HEK293 (cell line): Measurements from ENCODE around the gene MLNR.

Experiments
- CTCF ChIA-PET: fragments of 350-600 bp; formaldehyde crosslinking; extraction: SDS; loops from one replicate; lab custom pipeline; 2021; ENCODE audit warnings: antibody characterized with exemption; lab: Yijun Ruan, JAX
- POLR2A ChIA-PET: fragments of 300-600 bp; formaldehyde crosslinking; extraction: SDS; loops from one replicate; lab custom pipeline; 2020; ENCODE audit warnings: antibody characterized with exemption, inconsistent platforms; lab: Yijun Ruan, JAX
- H3K27ac ChIP-seq: fragments of 200-500 bp; sonication (Bioruptor generic); 2 replicates; pipeline ENCODE4 v1.5.1; 2014; ENCODE audit warnings: low read depth, low read length, control low read depth, inconsistent platforms; ENCODE audit errors: extremely low read depth
- H3K36me3 ChIP-seq, 2 experiments: fragments of 200-500 bp in 1 of 2; sonication (Bioruptor generic) in 1 of 2; 1 replicate in 1 of 2; 2 replicates in 1 of 2; pipeline ENCODE4 v1.5.1; 2014 to 2017; ENCODE audit warnings: inconsistent platforms in 2 of 2, low read length in 2 of 2; ENCODE audit not compliant: control insufficient read depth in 2 of 2, insufficient read depth in 1 of 2
- H3K4me1 ChIP-seq: fragments of 200-500 bp; sonication (Bioruptor generic); 2 replicates; pipeline ENCODE4 v1.5.1; 2014; ENCODE audit warnings: mild to moderate bottlenecking, low read length, inconsistent platforms; ENCODE audit not compliant: control insufficient read depth, insufficient read depth
- H3K4me3 ChIP-seq: 2 replicates; pipeline ENCODE4 v1.5.1; 2011; ENCODE audit warnings: low read depth, mild to moderate bottlenecking, control low read depth, low read length, moderate library complexity
- H3K9me3 ChIP-seq: fragments of 200-500 bp; sonication (Bioruptor generic); 2 replicates; pipeline ENCODE4 v1.5.1; 2014; ENCODE audit warnings: low read depth, low read length, inconsistent platforms; ENCODE audit not compliant: control insufficient read depth, insufficient read depth
- GLI4 ChIP-seq: fragments of 450-650 bp; formaldehyde crosslinking; IDR thresholded peaks from 2 replicates; pipeline ENCODE4 v1.5.1; 2016; ENCODE audit warnings: missing biosample characterization, missing genetic modification characterization
- GLIS1 ChIP-seq: fragments of 450-650 bp; formaldehyde crosslinking; IDR thresholded peaks from 2 replicates; pipeline ENCODE4 v1.5.1; 2016; ENCODE audit warnings: missing biosample characterization, missing genetic modification characterization
- HOXC10 ChIP-seq: sonication (generic); formaldehyde crosslinking; IDR thresholded peaks from 2 replicates; pipeline ENCODE4 v1.8.1; 2023; ENCODE audit warnings: mild to moderate bottlenecking, missing genetic modification reagents
- KLF1 ChIP-seq: fragments of 450-650 bp; formaldehyde crosslinking; IDR thresholded peaks from 2 replicates; pipeline ENCODE4 v1.5.1; 2016; ENCODE audit warnings: missing biosample characterization, missing genetic modification characterization
- KLF16 ChIP-seq: fragments of 450-650 bp; formaldehyde crosslinking; IDR thresholded peaks from 2 replicates; pipeline ENCODE4 v1.5.1; 2017; ENCODE audit warnings: missing biosample characterization, missing genetic modification characterization
- KLF9 ChIP-seq: fragments of 450-650 bp; formaldehyde crosslinking; IDR thresholded peaks from 2 replicates; pipeline ENCODE4 v1.5.1; 2016; ENCODE audit warnings: missing biosample characterization, missing genetic modification characterization, low read depth
- SALL2 ChIP-seq: fragments of 450-650 bp; formaldehyde crosslinking; IDR thresholded peaks from 2 replicates; pipeline ENCODE4 v1.5.0; 2017; ENCODE audit warnings: missing biosample characterization, mild to moderate bottlenecking, missing genetic modification characterization, borderline replicate concordance
- SCRT2 ChIP-seq: fragments of 450-650 bp; formaldehyde crosslinking; IDR thresholded peaks from 2 replicates; pipeline ENCODE4 v1.5.1; 2016; ENCODE audit warnings: missing biosample characterization, missing genetic modification characterization
- SETDB1 ChIP-seq: IDR thresholded peaks from one replicate; pipeline ENCODE4 v1.6.1; 2017; ENCODE audit warnings: mild to moderate bottlenecking, low read length, moderate library complexity, mixed read lengths; ENCODE audit not compliant: insufficient read length
- ZBTB7A ChIP-seq: fragments of 450-650 bp; formaldehyde crosslinking; IDR thresholded peaks from 2 replicates; pipeline ENCODE4 v1.5.1; 2016; ENCODE audit warnings: low read depth, missing biosample characterization, missing genetic modification characterization
- ZIC2 ChIP-seq: fragments of 450-650 bp; formaldehyde crosslinking; IDR thresholded peaks from 2 replicates; pipeline ENCODE4 v1.5.1; 2016; ENCODE audit warnings: missing biosample characterization, missing genetic modification characterization
- ZNF146 ChIP-seq: fragments of 450-650 bp; formaldehyde crosslinking; IDR thresholded peaks from 2 replicates; pipeline ENCODE4 v1.5.1; 2016; ENCODE audit warnings: missing biosample characterization, missing genetic modification characterization
- ZNF157 ChIP-seq: fragments of 450-650 bp; formaldehyde crosslinking; IDR thresholded peaks from 2 replicates; pipeline ENCODE4 v1.5.1; 2016; ENCODE audit warnings: missing biosample characterization, missing genetic modification characterization
- ZNF548 ChIP-seq: fragments of 450-650 bp; formaldehyde crosslinking; IDR thresholded peaks from 2 replicates; pipeline ENCODE4 v1.5.1; 2016; ENCODE audit warnings: missing biosample characterization, missing genetic modification characterization
- ZNF621 ChIP-seq: fragments of 450-650 bp; formaldehyde crosslinking; IDR thresholded peaks from 2 replicates; pipeline ENCODE4 v1.5.1; 2017; ENCODE audit warnings: missing biosample characterization, missing genetic modification characterization
- ZNF624 ChIP-seq: fragments of 450-650 bp; formaldehyde crosslinking; IDR thresholded peaks from 2 replicates; pipeline ENCODE4 v1.5.1; 2017; ENCODE audit warnings: missing biosample characterization, missing genetic modification characterization
- ZNF792 ChIP-seq: fragments of 450-650 bp; formaldehyde crosslinking; IDR thresholded peaks from 2 replicates; pipeline ENCODE4 v1.5.1; 2016; ENCODE audit warnings: missing biosample characterization, missing genetic modification characterization
- ZSCAN23 ChIP-seq: fragments of 450-650 bp; formaldehyde crosslinking; IDR thresholded peaks from 2 replicates; pipeline ENCODE4 v1.5.1; 2016; ENCODE audit warnings: missing biosample characterization, missing genetic modification characterization
- TF ChIP-seq, protein P1 (sequence below): fragments of 450-650 bp; formaldehyde crosslinking; IDR thresholded peaks from 2 replicates; pipeline ENCODE4 v1.5.1; 2016; ENCODE audit warnings: missing biosample characterization, missing genetic modification characterization
- TF ChIP-seq, protein P2 (sequence below): fragments of 450-650 bp; formaldehyde crosslinking; IDR thresholded peaks from 2 replicates; pipeline ENCODE4 v1.5.1; 2016; ENCODE audit warnings: missing biosample characterization, missing genetic modification characterization, low read depth

The MLNR gene

DNA sequence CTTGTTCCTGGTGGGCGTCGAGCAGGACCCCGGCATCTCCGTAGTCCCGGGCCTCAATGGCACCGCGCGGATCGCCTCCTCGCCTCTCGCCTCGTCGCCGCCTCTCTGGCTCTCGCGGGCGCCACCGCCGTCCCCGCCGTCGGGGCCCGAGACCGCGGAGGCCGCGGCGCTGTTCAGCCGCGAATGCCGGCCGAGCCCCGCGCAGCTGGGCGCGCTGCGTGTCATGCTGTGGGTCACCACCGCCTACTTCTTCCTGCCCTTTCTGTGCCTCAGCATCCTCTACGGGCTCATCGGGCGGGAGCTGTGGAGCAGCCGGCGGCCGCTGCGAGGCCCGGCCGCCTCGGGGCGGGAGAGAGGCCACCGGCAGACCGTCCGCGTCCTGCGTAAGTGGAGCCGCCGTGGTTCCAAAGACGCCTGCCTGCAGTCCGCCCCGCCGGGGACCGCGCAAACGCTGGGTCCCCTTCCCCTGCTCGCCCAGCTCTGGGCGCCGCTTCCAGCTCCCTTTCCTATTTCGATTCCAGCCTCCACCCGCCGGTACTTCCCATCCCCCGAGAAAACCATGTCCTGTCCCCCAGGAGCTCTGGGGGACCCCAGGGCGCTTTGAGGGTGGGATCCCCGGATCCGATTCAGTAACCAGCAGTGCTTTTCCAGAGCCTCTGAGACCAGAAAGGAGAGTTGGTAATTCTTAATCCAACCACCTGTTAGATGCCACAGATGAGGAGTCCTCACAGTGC, 885 bp downstream of the MLNR start (continued):
- TF ChIP-seq GLI4 (tag by site-specific recombination) (no peak), ZNF792 (no peak)

DNA sequence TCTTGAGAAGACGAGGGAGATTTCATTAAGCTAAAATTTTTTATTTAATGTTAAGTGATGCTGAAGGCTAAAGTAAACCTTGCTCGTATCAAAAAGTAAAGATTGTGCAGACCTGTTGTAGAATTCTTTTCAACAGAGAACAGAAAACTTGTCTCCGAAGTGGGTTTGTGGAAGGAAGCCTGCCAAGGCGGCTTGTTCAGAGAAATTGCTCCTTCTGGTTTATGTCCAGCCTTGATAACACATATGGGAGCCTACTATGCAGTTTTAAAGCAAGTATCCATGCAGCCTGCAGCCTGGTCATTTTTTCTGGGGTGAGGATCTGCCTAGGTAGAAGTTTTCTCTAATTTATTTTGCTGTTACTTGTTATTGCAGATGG, 1.4 kb downstream of the MLNR start:
- CTCF ChIA-PET, result no interaction called here
- no peak overlapping the region for H3K4me3 ChIP-seq

DNA sequence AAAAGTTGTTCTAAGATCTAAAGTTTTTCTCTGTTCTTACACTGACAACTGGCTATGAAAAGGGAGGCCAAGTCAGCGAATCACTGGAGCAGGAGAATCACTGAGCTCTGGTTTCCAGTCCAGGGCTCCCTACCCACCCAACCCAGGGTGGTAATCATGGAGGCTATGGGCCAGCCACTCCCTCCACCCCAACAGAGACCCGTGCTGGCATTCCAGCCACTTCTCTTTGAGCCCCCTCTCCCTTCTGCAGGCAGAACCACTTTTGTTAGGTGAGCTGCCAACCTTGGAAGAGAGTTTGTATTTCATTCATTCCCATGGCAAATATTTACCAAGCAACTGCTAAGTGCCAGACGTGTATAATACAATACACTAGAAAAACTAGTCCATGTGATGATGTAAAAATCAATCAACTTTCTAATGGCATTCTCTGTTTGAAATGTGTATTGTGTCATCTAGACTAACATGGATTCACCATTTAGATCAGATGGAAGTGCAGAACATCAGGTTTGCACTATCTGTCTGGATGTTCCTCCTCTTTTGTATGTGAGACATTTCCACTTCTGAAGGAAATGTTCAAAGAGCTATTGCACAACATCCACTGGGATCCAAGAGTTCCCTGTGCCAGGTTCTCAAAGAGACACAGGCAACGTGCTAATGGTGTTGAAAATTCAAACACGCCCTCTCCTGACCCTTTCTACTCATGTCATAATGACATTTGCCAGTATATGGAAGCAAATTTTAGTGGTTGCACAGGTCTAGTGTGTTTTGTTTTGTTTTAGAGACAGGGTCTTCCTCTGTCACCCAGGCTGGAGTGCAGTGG, 5.3 kb downstream of the MLNR start:
- H3K4me3 ChIP-seq, result no peak overlapping the region
- H3K4me1 ChIP-seq, result no peaks in the 10 kb centered on the region
- no peaks in the 10 kb centered on the region for H3K9me3 ChIP-seq
- H3K36me3 ChIP-seq, result no peaks in the 10 kb centered on the region
- POLR2A ChIA-PET, result no interaction called here
- TF ChIP-seq, protein P1, sequence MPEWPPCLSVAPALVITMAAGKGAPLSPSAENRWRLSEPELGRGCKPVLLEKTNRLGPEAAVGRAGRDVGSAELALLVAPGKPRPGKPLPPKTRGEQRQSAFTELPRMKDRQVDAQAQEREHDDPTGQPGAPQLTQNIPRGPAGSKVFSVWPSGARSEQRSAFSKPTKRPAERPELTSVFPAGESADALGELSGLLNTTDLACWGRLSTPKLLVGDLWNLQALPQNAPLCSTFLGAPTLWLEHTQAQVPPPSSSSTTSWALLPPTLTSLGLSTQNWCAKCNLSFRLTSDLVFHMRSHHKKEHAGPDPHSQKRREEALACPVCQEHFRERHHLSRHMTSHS (tag by site-specific recombination), result no peak
- TF ChIP-seq, protein P2, sequence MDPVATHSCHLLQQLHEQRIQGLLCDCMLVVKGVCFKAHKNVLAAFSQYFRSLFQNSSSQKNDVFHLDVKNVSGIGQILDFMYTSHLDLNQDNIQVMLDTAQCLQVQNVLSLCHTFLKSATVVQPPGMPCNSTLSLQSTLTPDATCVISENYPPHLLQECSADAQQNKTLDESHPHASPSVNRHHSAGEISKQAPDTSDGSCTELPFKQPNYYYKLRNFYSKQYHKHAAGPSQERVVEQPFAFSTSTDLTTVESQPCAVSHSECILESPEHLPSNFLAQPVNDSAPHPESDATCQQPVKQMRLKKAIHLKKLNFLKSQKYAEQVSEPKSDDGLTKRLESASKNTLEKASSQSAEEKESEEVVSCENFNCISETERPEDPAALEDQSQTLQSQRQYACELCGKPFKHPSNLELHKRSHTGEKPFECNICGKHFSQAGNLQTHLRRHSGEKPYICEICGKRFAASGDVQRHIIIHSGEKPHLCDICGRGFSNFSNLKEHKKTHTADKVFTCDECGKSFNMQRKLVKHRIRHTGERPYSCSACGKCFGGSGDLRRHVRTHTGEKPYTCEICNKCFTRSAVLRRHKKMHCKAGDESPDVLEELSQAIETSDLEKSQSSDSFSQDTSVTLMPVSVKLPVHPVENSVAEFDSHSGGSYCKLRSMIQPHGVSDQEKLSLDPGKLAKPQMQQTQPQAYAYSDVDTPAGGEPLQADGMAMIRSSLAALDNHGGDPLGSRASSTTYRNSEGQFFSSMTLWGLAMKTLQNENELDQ, result no peak
- TF ChIP-seq GLIS1 (tag by site-specific recombination) (no peak), SCRT2 (tag by site-specific recombination) (no peak), SETDB1 (no peak), KLF1 (tag by site-specific recombination) (no peak), ZBTB7A (no peak), HOXC10 (no peak), ZNF157 (tag by site-specific recombination) (no peak), KLF16 (tag by site-specific recombination) (no peak), SALL2 (tag by site-specific recombination) (no peak)
- TF ChIP-seq, all 188 proteins: peak for 0
- H3K27ac ChIP-seq, result no peak overlapping the region
- CTCF ChIA-PET, result no interaction called here

More for the DNA sequence above, 1.4 kb downstream of the MLNR start:
- POLR2A ChIA-PET, result no interaction called here
- TF ChIP-seq ZSCAN23, result no peak
- TF ChIP-seq ZNF621 (tag by site-specific recombination), result no peak
- TF ChIP-seq ZNF548 (tag by site-specific recombination), result no peak
- TF ChIP-seq, protein P1 (tag by site-specific recombination), result no peak
- TF ChIP-seq ZNF146 (tag by site-specific recombination), result no peak
- no peak for TF ChIP-seq ZIC2 (tag by site-specific recombination)
- TF ChIP-seq, protein P2, result no peak
- TF ChIP-seq ZNF624 (tag by site-specific recombination), result no peak
- no peak for TF ChIP-seq GLI4 (tag by site-specific recombination)
- no peak for TF ChIP-seq KLF9 (tag by site-specific recombination)
- no peak overlapping the region for H3K27ac ChIP-seq
- no peaks in the 10 kb centered on the region for H3K9me3 ChIP-seq
- H3K36me3 ChIP-seq, result no peaks in the 10 kb centered on the region
- H3K4me1 ChIP-seq, result no peaks in the 10 kb centered on the region
